Adrenal gland (tissue), 5 donors: ENCODE data around the gene NDUFB1.

Source experiments
- POLR2A ChIP-seq, 2 donors: fragments of 450-650 bp; IDR thresholded peaks; one replicate each; pipeline ENCODE4 v1.6.1; 2017; ENCODE audit warnings: antibody characterized with exemption in 2 of 2, mild to moderate bottlenecking in 2 of 2, moderate library complexity in 1 of 2
- TF ChIP-seq, protein P1 (sequence below), 6 experiments: fragments of 450-650 bp in 4 of 6; fragments of 200-600 bp in 2 of 6; sonication (generic) in 1 of 6; IDR thresholded peaks; 1 replicate in 5 of 6; 2 replicates in 1 of 6; pipeline versions ENCODE4 v1.5.1 to v1.8.0; 2016 to 2021; ENCODE audit warnings: antibody characterized with exemption in 6 of 6, mild to moderate bottlenecking in 2 of 6, moderate library complexity in 1 of 6
- donor health status: DM: no; HTN: no; CAD: no.

DNA sequence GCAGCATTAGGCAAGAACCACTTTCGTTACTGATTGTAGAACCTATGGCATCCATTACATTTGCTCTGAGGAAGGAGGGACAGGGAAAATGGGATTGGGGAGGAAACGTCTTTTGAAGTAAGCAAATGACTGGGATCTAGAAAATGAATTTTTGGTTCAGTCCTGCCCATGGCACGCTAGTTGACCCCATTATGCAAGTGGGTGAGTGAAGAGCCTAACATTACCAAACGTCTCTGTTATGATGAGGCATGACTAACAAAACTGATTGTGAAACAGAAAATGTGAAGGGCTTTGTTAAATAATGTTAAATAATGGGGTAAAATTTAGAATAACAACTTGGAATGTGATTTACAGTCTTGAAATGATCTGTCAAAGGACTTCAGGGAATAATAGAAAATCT lies 39.1 kb upstream of the NDUFB1 start:
- TF ChIP-seq, protein P1, sequence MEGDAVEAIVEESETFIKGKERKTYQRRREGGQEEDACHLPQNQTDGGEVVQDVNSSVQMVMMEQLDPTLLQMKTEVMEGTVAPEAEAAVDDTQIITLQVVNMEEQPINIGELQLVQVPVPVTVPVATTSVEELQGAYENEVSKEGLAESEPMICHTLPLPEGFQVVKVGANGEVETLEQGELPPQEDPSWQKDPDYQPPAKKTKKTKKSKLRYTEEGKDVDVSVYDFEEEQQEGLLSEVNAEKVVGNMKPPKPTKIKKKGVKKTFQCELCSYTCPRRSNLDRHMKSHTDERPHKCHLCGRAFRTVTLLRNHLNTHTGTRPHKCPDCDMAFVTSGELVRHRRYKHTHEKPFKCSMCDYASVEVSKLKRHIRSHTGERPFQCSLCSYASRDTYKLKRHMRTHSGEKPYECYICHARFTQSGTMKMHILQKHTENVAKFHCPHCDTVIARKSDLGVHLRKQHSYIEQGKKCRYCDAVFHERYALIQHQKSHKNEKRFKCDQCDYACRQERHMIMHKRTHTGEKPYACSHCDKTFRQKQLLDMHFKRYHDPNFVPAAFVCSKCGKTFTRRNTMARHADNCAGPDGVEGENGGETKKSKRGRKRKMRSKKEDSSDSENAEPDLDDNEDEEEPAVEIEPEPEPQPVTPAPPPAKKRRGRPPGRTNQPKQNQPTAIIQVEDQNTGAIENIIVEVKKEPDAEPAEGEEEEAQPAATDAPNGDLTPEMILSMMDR (IDR thresholded peaks at IDR 0.05): no peak
- TF ChIP-seq POLR2A (IDR thresholded peaks at IDR 0.05): no peak
